Dermis microvascular lymphatic vessel endothelial cell (primary cell): ENCODE results near the gene SLC33A1. TPM values are rescaled to one million over a fixed set of nuclear protein-coding genes. Genes with fewer than 3 reads are reported as not detected.

ENCODE experiments used
- DNase-seq, 2 donors: peaks; one replicate each; pipeline versions ENCODE4 v3.0.0 to v3.0.0-alpha.2; 2010; ENCODE audit warnings: low read depth in 2 of 2
- total RNA-seq: library from RNA; depleted of rRNA; stranded (reverse); fragments of >200 nt; gene quantifications from 2 replicates; pipeline ENCODE4 v1.2.1, GENCODE V29; 2014

SLC33A1 gene
- total RNA-seq, 1 donor from 2014 or later: 16.0 TPM

DNA sequence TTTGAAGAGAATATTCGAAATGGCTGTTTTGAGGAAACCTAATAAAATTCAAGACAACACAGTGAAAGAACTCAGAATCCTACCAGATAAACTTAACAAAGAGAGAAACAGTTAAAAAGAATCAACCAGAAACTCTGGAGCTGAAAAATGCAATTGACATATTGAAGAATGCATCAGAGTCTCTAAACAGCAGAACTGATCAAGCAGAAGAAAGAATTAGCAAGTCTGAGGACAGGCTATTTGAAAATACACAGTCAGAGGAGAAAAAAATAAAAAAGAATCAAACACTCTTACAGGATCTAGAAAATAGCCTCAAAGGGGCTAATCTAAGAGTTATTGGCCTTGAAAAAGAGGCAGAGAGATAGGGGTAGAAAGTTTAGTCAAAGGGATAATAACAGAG lies 61.7 kb downstream of the SLC33A1 start:
- no peak for DNase-seq

DNA sequence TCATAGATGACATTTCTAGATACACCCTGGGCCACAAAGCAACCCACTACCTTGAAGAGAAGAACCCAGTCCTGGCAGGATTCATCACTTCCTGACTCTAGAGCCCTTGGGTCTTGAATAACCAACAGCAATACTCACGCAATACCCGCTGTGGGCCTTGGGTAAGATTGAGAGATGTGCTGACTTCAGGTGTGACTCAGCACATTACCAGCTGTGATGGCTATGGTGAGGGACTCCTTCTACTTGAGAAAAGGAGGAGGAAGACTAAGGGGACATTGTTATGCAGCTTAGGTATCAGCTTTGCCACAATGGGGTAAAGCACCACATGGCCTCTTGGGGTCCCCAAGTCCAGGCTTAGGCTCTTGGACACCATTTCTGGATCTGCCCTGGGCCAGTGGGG lies 63.0 kb downstream of the SLC33A1 start:
- no peak for DNase-seq

DNA sequence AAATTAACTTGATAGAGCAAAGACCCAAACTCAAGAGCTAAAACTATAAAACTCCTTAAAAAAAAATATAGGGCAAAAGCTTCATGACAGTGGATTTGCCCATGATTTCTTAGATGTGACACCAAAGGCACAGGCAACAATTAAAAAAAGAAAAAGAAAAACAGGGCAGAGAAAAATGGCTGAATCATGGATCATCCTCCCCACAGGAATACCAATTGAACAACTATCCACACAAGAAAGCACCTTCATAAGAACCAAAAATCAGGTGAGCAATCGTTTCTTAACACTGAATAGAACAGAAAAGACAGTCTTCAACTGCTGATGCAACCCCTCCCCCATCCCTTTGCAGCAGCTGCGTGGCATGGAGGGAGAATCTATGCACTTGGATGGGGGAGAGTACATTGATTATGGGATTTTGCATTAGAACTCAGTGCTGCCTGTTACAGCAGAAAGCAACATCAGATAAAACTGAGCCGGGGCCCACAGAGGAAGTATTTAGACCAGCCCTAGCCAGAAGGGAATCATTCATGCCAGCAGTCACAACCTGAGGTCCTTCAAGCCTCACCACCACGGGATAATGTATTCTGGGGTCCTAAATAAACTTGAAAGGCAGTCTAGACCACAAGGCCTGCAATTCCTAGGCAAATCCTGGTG lies 63.8 kb downstream of the SLC33A1 start:
- DNase-seq: no peak

DNA sequence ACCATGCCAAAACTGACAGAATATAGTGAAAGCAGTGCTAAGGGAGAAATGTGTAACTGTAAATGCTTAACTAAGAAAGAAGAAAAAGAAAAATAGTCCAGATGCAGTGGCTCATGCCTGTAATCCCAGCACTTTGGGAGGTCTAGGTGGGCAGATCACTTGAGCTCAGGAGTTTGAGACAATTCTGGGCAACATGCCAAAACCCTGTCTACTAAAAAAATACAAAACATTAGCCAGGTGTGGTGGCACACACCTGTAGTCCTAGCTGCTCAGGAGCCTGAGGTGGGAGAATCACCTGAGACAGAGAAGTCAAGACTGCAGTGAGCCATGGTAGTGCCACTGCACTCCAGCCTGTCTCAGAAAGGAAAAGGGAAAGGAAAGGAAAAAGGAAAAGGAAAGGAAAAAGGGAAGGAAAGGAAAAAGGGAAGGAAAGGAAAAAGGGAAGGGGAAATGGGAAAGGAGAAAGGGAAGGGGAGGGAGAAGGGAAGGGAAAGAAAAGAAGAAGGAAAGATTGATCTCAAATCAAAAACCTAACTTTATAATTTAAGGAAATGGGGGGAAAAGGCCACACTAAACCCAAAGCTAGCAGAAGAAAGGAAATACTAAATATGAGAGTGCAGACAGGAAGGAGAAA lies 68.4 kb downstream of the SLC33A1 start:
- peak in 1 of 2 donors; percentile 8 for DNase-seq

DNA sequence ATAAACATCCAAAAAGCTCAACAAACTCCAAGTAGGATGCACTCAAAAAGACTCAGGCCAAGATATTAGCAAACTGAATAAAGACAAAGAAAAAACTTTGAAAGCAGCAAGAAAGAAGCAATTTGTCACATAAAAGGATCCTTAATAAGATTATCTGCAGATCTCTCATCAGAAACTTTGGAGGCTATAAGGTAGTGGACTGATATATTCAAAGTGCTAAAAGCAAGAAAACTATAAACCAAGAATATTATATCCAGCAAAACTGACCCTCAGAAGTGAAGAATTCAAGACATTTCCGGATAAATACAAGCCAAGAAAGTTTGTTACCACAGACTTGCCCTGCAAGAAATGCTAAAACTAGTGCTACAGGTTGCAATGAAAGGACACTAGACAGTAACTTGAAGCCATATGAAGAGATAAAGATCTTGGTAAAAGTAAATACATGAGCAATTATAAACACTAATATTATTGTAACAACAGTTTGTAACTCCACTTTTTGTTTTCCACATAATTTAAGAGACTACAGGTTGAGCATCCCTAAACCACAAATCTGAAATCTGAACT lies 71.8 kb downstream of the SLC33A1 start:
- no peak for DNase-seq

DNA sequence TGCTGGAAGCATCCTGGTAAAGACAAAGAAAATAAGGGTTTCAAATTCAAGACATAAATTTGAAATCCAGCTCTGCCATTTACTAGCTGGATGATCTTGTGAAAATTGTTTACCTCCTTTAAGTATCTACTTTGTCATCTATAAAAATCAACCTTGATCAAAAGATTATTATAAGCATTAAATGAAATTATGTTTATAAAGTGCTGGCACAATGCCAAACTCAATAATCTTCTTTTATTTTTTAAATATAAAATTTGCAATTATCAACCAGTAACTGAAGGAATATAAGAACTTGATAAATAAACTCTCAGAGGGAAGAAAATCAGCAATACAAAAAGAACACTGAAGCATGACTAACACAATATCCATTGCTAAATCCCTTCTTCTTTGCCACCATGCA lies 73.9 kb downstream of the SLC33A1 start:
- DNase-seq: no peak

DNA sequence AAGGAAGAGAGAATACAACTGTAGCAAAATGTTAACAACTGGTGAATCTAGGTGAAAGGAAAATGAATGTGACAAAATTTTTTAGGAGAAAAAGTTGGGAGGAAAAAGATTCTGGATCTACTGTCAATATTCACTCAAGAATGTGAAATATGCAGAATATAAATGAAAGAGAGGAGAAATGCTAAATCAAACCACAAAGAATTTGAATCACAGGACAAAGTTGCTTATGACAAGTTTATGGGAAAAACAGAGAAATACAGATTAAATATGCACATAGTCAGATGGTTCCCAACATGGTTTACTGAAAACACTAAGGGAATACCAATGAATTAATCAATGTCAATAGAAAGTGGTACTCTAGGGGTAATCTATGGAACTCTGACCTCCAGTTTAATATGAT lies 75.8 kb downstream of the SLC33A1 start:
- no peak for DNase-seq

DNA sequence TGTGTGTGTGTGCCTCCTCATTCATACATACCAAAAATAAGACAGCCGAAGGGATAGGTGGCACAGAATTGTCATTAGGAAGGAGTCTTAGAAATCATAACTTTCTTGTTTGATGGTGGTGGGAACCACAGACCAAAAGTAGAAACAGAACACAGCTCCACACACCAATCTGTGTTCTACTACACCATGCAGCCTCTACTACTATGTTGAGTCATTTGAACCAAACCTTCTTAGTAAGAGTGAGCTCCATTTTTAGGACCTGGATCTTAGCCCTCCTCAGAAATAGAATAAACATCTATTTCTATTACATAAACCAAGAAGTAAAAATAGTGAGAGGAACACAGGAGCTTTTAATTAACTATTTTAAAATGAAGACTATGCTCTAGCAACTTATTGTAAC lies 81.4 kb downstream of the SLC33A1 start:
- DNase-seq: no peak

DNA sequence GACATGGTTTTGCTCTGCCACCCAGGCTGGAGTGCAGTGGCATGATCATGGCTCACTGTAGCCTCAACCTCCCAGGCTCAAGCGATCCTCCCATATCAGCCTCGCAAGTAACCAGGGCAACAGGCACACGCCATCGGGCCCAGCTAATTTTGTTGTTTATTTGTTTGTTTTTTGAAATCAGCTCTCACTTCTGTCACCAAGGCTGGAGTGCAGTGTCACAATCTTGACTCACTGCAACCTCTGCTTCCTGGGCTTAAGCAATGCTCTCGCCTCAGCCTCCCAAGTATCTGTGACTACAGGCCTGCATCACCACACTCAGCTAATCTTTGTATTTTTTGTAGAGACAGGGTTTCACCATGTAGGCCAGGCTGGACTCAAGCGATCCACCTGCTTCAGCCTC lies 83.1 kb downstream of the SLC33A1 start:
- DNase-seq: no peak

Other genes with a start within 250 kb of the SLC33A1 start
- gene PLCH1, start 109.4 kb downstream of the SLC33A1 start, total RNA-seq: under 0.01 TPM in 1 of 2 replicates, not detected in the other
- 1.0 and 1.4 TPM in 2 replicates for gene C3orf33, start 48.1 kb downstream of the SLC33A1 start, total RNA-seq
- gene GMPS, start 16.2 kb upstream of the SLC33A1 start, total RNA-seq: 11.0 and 13.5 TPM in 2 replicates